Measurements from ENCODE around the gene CMTM6.

- no peak for TF ChIP-seq POLR2A (IDR thresholded peaks at IDR 0.05; ENCODE audit: low read length)
- TF ChIP-seq GATA1 (IDR thresholded peaks at IDR 0.05; ENCODE audit: low read depth, low read length), result no peak
Measured at GRCh38 chr3:32432045-32432710, 70.5 kb downstream of the CMTM6 start.

Data from erythroblast (primary cell).